Activated B cell treated with CpG ODN at 0.5 μM for 24 hours (primary cell): Measurements from ENCODE around the gene CERS6. TPM values are rescaled to one million over a fixed set of nuclear protein-coding genes. Genes with fewer than 3 reads are reported as not detected.

Experiments used
- ATAC-seq: fragments of 200-7000 bp; cut with Tn5 transposase; one replicate; pipeline ENCODE4 v1.10.0; 2021; ENCODE audit warnings: low read depth, mild to moderate bottlenecking, moderate library complexity
- CTCF ChIA-PET: fragments of 350-600 bp; sonication (Branson Sonifier 250); formaldehyde crosslinking; loops from one replicate; lab custom pipeline; 2021; ENCODE audit warnings: antibody characterized with exemption; lab: Charles Lee
- POLR2A ChIA-PET: fragments of 350-600 bp; sonication (Branson Sonifier 250); formaldehyde crosslinking; loops from one replicate; lab custom pipeline; 2021; ENCODE audit warnings: antibody characterized with exemption; lab: Charles Lee
- DNase-seq: peaks from one replicate; pipeline ENCODE4 v3.0.0; 2022
- H3K27ac Mint-ChIP-seq: one replicate; pipeline ENCODE4 v1.8.0; 2020; ENCODE audit warnings: mixed read lengths
- H3K27me3 Mint-ChIP-seq: one replicate; pipeline ENCODE4 v1.8.0; 2021; ENCODE audit warnings: mixed read lengths
- H3K36me3 Mint-ChIP-seq: one replicate; pipeline ENCODE4 v1.8.0; 2021; ENCODE audit warnings: low read depth, mixed read lengths
- H3K4me1 Mint-ChIP-seq: one replicate; pipeline ENCODE4 v1.8.0; 2021; ENCODE audit warnings: mixed read lengths
- H3K4me3 Mint-ChIP-seq: one replicate; pipeline ENCODE4 v1.8.0; 2020; ENCODE audit warnings: mild to moderate bottlenecking, mixed read lengths
- H3K9me3 Mint-ChIP-seq: one replicate; pipeline ENCODE4 v1.8.0; 2020; ENCODE audit warnings: mixed read lengths
- intact Hi-C: fragments of 100-400 bp; cut with micrococcal nuclease; formaldehyde crosslinking; loops from one replicate; pipeline ENCODE4 v1.15.1; 2024
- total RNA-seq: library from RNA; stranded (reverse); gene quantifications from 2 replicates; pipeline ENCODE4 v1.2.3, GENCODE V29; 2022
- TF ChIP-seq, protein P1 (sequence below): fragments of 200-600 bp; IDR thresholded peaks from one replicate; pipeline ENCODE4 v1.8.0; 2022; ENCODE audit warnings: antibody characterized with exemption, mild to moderate bottlenecking

CERS6 gene
- total RNA-seq, 1 donor from 2014 or later: 5.3 TPM

DNA sequence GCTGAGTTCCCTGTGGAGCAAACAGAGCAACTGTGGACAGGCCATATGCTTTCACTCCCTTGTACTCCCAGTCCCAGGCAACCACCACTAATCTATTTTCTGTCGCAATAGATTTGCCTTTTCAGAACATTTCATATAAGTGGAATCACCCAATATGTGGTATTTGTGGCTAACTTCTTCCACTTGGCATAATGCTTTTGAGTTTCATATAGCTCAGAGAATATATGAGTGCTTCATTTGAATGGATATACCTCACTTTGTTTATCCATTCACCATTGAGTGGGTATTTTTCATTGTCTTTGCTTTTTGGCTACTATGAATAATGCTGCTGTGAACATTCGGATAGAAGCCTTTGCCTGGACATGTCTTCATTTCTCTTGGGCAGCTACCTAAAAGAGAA is 151.9 kb downstream of the CERS6 start:
- peaks cover 13% of the 10 kb centered on the region for H3K36me3 Mint-ChIP-seq

DNA sequence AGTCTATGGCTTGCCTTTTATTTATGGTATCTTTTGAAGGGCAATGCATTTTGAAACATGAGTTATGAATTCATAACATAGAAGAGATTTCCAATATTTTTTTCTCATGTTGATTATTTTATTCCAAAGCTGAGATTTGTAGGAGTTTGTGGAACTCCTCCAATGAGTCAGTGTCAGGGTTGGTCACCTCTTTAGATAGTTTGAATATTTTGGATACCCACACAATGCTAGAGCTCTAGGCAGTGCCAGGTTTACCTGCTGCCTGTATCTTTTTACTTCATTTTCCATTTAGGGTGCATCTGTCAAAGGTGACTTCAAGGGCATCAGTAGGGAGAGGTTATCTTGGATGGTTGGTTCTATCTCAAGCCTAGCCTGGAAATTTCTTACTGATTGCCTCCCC is 152.7 kb downstream of the CERS6 start:
- ChIA-PET POLR2A (no interaction called here), CTCF (no interaction called here)
- intact Hi-C loops: no loop called here
- Mint-ChIP-seq H3K27ac (no peak overlapping the region), H3K4me1 (peaks cover 1% of the 10 kb centered on the region), H3K36me3 (peaks cover 14% of the 10 kb centered on the region), H3K27me3 (no peaks in the 10 kb centered on the region), H3K9me3 (peaks cover 11% of the 10 kb centered on the region), H3K4me3 (no peak overlapping the region)
- DNase-seq: no peak
- no peak for ATAC-seq
- TF ChIP-seq, protein P1, sequence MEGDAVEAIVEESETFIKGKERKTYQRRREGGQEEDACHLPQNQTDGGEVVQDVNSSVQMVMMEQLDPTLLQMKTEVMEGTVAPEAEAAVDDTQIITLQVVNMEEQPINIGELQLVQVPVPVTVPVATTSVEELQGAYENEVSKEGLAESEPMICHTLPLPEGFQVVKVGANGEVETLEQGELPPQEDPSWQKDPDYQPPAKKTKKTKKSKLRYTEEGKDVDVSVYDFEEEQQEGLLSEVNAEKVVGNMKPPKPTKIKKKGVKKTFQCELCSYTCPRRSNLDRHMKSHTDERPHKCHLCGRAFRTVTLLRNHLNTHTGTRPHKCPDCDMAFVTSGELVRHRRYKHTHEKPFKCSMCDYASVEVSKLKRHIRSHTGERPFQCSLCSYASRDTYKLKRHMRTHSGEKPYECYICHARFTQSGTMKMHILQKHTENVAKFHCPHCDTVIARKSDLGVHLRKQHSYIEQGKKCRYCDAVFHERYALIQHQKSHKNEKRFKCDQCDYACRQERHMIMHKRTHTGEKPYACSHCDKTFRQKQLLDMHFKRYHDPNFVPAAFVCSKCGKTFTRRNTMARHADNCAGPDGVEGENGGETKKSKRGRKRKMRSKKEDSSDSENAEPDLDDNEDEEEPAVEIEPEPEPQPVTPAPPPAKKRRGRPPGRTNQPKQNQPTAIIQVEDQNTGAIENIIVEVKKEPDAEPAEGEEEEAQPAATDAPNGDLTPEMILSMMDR: no peak

More for the DNA sequence above, 151.9 kb downstream of the CERS6 start:
- ChIA-PET CTCF (no interaction called here), POLR2A (no interaction called here)
- Mint-ChIP-seq H3K4me3 (no peak overlapping the region), H3K27ac (no peak overlapping the region), H3K9me3 (peaks cover 11% of the 10 kb centered on the region), H3K27me3 (no peaks in the 10 kb centered on the region), H3K4me1 (peaks cover 9% of the 10 kb centered on the region)
- DNase-seq: no peak
- no peak for ATAC-seq
- TF ChIP-seq, protein P1: no peak
- intact Hi-C loops: no loop called here

DNA sequence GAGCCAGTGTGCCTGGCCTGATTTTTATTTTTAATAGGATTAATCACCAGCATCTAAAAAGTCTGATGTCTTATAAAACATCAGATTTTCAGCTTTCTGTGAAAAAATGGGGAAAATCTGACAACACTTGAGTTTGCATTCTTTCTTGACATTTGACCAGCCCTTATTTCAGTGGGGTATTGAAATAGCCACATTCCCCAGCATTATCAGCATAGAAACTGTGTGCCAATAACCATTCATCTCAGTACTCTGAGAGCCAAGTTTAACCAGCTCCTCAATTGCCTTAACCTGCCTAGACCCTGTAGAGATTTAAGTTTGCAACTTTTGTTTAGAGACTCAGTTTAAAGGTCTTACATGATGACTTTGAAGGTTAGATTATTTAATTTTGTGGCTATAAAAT is 155.0 kb downstream of the CERS6 start:
- intact Hi-C loops: no loop called here
- DNase-seq: no peak
- TF ChIP-seq, protein P1: no peak

DNA sequence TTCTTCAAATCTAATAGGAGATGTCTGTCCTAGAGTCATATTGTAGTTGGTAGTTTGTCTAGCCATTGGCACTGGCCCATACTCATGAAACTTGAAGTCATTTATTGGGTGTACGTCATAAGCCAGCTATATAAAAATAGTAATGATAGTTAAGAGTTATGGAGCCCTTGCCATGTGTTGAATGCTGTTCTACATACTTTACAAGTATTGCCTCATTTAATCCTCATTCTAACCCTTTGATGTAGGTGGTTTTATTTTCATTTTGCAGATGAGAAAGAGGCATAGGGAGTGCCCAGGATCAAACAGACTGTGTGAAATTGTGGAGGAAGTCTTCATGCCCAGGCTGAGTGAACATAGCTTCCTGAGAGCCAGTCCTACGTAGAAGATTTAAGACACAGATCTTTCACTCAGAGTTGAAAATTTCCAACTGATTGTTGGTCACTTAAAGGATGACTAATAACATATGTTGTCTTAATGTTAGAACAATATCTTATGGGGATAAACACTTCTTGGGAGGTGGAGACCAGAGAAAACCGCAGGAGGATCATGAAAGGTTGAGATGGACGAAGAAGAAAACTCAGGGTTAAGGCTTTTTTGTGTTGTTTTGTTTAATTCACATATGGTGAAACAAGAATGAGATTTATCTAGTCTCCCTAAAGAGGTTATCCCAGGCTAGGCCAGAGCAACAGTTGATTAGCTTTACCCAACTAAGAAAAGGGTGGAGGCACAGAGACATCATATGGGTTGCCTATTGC is 156.0 kb downstream of the CERS6 start:
- H3K36me3 Mint-ChIP-seq: peaks cover 4% of the 10 kb centered on the region
- ATAC-seq: no peak
- POLR2A ChIA-PET: no interaction called here
- no peak overlapping the region for H3K27ac Mint-ChIP-seq
- intact Hi-C loops: no loop called here
- no peaks in the 10 kb centered on the region for H3K9me3 Mint-ChIP-seq
- CTCF ChIA-PET: no interaction called here
- no peaks in the 10 kb centered on the region for H3K4me1 Mint-ChIP-seq
- no peak overlapping the region for H3K4me3 Mint-ChIP-seq
- TF ChIP-seq, protein P1: no peak
- no peak for DNase-seq
- H3K27me3 Mint-ChIP-seq: no peaks in the 10 kb centered on the region

More for the DNA sequence above, 155.0 kb downstream of the CERS6 start:
- POLR2A ChIA-PET: no interaction called here
- no peak overlapping the region for H3K4me3 Mint-ChIP-seq
- CTCF ChIA-PET: no interaction called here
- no peak overlapping the region for H3K27ac Mint-ChIP-seq
- ATAC-seq: no peak
- H3K36me3 Mint-ChIP-seq: peaks cover 8% of the 10 kb centered on the region
- H3K27me3 Mint-ChIP-seq: no peaks in the 10 kb centered on the region
- peaks cover 6% of the 10 kb centered on the region for H3K9me3 Mint-ChIP-seq
- H3K4me1 Mint-ChIP-seq: no peaks in the 10 kb centered on the region

DNA sequence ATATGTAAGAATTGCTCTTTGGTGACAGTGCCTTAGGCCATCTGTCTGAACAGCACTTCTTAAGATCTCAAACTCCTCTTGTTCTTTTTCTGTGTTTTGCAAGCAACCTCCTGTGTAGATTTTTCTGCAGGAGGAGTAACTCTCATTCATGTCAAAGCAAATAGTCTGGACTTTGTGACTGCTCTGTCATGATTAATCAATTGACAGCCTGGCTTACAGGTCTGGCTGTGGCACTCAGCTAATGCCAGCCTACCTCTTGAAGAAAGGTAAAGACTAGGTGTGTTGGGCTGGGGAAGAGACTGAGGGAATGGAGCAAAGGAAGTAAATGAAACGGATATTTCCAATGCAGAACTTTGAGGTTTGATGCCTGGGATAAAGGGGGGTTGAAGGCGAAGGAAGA is 156.6 kb downstream of the CERS6 start:
- POLR2A ChIA-PET: no interaction called here
- CTCF ChIA-PET: no interaction called here
- Mint-ChIP-seq H3K36me3 (peaks cover 4% of the 10 kb centered on the region), H3K27ac (no peak overlapping the region), H3K9me3 (no peaks in the 10 kb centered on the region), H3K4me3 (no peak overlapping the region), H3K4me1 (no peaks in the 10 kb centered on the region), H3K27me3 (no peaks in the 10 kb centered on the region)
- ATAC-seq (no peak), DNase-seq (no peak)
- TF ChIP-seq, protein P1: no peak
- intact Hi-C loops: no loop called here
